ENCODE results near the gene AFF3.

AFF3 gene

DNA sequence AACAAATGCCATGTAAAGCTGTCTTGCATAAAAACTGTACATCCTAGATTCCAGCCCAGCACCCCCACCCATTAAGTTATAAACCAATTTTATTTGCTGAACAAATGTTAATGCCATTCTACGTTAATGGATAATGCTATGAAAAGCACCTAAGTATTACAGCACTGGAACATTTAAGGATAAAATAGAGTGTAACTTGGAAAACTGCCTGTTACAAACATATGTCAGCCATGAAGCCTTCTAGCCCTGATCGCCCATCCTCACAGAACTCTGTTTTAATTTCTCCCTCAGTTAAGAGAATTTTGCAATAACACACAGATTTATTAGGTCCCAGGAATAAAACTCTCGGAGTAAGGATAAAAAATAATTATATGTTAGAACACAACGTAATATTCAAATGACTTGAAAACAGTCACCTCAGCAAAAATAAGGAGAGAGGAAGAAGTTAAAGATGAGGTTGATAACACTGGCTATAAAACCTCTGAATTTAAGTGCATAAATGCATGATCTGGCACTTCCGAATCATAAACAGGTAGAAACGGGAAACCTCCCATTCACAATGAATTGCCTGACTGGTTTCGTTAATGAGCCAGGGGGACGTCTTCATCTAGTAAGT lies 308.7 kb downstream of the AFF3 start:
- DNase-seq (ENCODE audit: low read depth): no peak
- TF ChIP-seq, protein P1, sequence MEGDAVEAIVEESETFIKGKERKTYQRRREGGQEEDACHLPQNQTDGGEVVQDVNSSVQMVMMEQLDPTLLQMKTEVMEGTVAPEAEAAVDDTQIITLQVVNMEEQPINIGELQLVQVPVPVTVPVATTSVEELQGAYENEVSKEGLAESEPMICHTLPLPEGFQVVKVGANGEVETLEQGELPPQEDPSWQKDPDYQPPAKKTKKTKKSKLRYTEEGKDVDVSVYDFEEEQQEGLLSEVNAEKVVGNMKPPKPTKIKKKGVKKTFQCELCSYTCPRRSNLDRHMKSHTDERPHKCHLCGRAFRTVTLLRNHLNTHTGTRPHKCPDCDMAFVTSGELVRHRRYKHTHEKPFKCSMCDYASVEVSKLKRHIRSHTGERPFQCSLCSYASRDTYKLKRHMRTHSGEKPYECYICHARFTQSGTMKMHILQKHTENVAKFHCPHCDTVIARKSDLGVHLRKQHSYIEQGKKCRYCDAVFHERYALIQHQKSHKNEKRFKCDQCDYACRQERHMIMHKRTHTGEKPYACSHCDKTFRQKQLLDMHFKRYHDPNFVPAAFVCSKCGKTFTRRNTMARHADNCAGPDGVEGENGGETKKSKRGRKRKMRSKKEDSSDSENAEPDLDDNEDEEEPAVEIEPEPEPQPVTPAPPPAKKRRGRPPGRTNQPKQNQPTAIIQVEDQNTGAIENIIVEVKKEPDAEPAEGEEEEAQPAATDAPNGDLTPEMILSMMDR (conservative IDR thresholded peaks at IDR 0.05; ENCODE audit: low read depth, low read length): no peak
- H3K4me3 ChIP-seq (ENCODE audit: low read depth, low read length): no peak overlapping the region

DNA sequence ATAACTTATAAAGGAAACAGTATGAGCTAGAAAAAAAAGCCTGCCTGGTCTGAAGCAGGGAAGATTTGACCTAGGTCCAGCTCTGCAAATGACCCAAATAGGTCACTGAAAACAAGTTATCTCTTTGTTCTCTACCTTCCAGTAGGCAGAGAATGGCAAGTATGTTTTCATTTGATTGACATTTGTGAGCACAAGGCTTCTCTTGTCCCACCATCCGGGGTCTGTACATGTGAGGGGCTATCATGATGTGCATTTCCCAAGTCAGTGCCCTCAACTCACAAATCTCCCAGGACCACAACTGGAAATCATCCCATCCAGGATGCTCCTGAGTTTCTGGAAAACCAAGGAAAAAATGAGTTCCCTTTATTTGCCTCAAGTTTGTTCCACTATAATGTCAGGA lies 309.5 kb downstream of the AFF3 start:
- DNase-seq (ENCODE audit: low read depth): no peak
- TF ChIP-seq, protein P1 (conservative IDR thresholded peaks at IDR 0.05; ENCODE audit: low read depth, low read length): no peak
- H3K4me3 ChIP-seq (ENCODE audit: low read depth, low read length): no peak overlapping the region

DNA sequence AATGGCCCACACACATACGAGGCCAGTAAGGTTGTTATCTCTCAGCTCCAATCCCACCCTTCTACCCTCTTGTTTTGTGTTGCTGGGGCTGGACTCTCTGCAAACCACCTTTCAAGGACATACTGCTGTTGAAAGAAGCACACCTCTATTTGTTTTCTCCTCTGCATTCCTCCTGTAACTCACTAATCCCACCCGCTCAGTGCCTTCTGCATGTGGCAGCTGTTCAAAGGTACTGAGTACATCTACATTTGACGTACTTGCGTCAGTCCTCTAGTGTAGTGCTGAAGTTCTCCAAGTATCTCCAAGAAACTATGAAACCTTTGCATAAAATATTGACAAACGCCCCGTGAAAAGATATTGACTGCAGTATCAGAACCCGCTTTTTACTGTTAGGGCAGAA lies 310.6 kb downstream of the AFF3 start:
- no peak overlapping the region for H3K4me3 ChIP-seq (ENCODE audit: low read depth, low read length)
- DNase-seq (ENCODE audit: low read depth): no peak
- TF ChIP-seq, protein P1 (conservative IDR thresholded peaks at IDR 0.05; ENCODE audit: low read depth, low read length): no peak

DNA sequence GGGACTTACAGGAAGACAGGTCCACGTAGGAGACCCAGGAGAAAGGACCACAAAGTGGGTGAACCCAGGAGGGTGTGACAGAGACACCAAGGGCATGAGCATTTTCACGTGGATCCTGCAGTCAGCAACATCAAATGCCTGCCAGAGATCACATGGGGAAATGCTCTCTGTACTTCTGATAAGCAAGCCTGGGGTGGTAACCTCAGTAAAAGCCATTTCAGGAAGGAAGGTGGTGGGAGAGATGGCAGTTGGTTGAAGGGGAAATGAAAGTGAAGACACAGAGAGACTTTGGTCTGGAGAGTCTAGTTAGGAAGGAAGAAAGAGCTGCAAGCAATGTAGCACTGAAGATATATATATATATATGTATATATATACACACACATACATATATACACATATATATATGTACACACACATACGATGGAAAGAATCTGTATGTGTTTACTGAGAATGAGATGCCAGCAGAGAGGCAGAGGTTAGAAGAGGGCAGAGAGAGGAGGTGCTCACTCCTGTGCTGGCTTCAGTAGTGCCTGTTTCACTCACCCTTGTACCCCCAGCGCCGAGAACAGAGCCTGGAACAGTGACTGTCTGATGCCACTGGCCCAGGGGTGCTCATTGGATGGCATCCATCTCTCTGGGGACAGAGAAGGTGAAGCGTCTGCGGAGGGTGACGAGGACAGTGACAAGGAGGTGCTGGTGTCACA lies 314.9 kb downstream of the AFF3 start:
- TF ChIP-seq, protein P1 (conservative IDR thresholded peaks at IDR 0.05; ENCODE audit: low read depth, low read length): no peak
- no peak for DNase-seq (ENCODE audit: low read depth)
- H3K4me3 ChIP-seq (ENCODE audit: low read depth, low read length): no peak overlapping the region

DNA sequence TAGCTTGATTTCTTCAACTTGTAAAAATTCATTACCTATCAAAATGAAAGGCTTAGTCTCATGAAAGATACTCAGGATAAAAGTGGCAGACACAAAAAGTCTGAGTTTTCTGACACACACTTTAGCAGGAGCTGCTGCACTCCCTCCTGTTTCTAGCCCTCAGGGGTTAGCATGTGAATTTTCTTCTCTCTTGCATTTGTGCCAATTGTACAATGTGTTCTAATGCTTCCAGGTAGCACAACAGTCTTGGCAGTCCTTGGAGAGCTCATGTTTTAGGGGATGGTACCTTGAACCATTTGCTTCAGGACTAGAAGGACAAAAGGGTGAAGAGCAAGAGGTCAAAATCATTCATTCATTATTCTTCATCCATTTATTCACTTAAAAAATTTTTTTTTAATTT lies 316.8 kb downstream of the AFF3 start:
- H3K4me3 ChIP-seq (ENCODE audit: low read depth, low read length): no peak overlapping the region
- no peak for DNase-seq (ENCODE audit: low read depth)
- TF ChIP-seq, protein P1 (conservative IDR thresholded peaks at IDR 0.05; ENCODE audit: low read depth, low read length): no peak

DNA sequence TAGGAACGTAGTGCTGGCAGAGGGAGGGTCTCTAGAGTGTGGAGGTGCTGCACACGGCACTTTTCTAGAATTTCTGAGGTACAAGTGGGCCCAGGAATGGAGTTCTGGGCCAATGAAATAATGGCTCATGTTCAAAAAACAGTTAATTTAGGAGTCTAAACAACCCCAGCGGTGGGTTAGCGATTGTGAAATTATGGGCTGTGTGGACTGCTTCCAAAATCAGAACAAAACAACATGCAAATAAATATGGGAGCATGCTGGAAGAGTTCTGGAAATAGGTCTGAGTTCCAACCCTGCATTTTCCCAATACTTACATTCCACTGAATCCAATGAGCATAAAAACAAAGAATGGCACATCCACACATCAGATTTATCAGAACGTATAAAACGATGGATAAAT lies 317.6 kb downstream of the AFF3 start:
- TF ChIP-seq, protein P1 (conservative IDR thresholded peaks at IDR 0.05; ENCODE audit: low read depth, low read length): no peak
- DNase-seq (ENCODE audit: low read depth): no peak
- H3K4me3 ChIP-seq (ENCODE audit: low read depth, low read length): no peak overlapping the region

All from choroid plexus epithelial cell (primary cell).